ENCODE results near the gene CDC25A.
"Not testable (repeated sequence)": the region's sequence is repeated elsewhere in the genome, so short reads cannot be mapped to it uniquely, and the experiment has no call there.

The CDC25A gene

DNA sequence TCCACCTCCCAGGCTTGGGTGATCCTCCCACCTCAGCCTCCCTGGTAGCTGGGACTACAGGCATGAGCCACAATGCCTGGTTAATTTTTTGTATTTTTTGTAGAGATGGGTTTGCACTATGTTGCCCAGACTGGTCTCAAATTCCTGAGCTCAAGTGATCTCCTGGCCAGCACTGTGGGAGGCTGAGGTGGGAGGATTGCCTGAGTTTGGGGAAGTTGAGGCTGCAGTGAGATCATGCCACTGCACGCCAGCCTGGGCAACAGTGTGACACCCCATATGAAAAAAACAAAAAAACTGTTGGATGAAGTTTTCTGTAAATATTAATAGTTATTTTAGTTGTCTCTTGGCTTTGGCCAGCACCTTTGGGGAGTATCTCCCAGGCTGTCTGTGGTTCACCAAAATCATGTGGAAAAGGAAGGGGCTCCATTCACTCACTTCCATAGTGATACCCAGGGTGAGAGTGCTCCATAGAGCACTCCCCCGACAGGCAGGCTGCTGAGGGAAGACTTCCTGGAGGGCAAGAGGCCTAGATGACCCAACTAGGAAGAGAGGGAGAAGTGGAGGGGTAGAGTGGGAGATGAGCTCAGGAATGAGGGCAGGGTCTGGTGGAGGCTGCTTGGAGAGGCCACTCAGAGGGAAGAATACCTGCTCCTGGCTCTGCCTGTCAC is 47.1 kb downstream of the CDC25A start:
- no peak for DNase-seq

DNA sequence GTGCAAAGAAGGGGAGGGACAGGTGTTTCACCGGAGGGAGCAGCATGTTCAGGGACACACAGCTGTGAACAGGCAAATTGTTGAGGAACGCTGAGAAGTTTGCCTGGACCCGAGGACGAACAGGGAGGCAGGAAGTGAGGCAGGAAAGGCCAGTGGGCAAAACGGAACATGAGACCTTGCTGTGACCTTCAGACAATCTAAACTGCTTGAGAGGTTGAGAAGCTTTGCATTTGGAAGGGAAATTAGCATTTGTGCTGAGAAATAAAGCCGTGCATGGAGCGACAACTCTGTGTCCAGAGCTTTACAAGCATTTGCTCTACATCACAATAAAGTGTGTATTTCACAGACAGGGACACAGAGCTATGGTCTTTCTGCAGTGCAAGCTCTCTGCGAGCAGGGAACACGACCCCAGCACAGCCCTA is 47.9 kb downstream of the CDC25A start:
- no peak for DNase-seq

DNA sequence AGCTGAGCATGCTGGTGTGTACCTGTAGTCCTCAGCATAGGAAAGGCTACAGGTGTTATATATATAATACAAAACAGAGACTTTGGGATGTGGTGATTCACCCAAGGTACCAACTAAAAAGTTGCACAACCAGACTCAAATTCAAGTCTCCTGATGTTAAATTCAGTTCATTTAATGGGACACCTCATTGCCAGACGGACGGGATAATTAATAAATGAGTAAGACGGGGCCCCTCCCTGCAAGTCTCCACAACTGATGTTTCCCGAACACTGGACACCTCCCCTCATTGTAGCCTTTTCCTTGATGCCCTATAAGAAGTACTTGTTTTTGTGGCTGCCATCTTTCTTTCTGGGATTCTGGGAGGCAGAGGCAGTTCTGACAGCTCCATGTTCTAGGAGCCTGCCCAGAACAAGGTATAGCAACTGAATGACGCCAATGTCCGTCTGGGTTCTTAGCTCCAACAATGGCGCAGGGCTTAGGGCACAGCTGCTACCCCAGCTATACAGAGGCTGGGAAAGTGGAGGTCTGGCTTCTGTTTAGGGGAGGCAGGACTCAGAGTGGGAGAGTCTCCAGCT is 50.7 kb downstream of the CDC25A start:
- DNase-seq = no peak

DNA sequence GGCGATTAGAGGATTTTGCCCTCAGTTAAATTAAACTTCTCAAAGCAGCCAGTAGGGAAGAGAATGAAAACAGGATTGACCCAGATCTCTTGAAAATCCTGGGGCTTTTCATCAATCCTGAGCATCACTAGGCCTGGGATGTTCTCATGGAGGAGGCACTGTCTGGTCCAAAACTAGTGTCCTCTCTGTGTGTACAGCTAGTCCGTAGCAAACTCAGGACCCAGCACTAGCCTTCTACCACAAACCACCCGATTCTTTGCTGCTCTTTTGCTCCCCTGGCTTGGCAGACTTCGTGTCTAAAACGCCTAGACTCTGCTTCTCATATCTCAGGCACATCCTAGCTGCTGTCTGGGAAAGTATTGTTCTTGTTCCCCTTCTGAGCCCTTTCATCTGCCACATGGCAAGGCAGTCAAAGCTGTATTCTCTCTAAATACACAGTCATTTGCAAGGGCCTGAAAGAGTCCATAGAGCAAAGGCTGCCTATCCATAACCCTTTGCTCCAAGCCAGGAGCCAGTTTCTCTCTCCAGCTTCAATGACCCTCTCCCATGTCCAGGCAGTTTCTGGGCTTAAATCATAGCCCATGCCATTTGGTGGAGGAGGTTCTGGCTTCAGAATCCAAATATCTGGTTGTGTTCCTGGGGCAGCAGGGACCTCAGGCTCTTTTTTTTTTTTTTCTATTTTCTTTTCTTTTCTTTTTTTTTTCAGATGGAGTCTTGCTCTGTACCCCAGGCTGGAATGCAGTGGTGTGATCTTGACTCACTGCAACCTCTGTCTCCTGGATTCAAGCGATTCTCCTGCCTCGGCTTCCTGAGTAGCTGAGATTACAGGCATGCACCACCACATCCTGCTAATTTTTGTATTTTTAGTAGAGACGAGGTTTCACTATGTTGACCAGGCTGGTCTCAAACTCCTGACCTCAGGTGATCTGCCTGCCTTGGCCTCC is 52.4 kb downstream of the CDC25A start:
- DNase-seq = no peak

DNA sequence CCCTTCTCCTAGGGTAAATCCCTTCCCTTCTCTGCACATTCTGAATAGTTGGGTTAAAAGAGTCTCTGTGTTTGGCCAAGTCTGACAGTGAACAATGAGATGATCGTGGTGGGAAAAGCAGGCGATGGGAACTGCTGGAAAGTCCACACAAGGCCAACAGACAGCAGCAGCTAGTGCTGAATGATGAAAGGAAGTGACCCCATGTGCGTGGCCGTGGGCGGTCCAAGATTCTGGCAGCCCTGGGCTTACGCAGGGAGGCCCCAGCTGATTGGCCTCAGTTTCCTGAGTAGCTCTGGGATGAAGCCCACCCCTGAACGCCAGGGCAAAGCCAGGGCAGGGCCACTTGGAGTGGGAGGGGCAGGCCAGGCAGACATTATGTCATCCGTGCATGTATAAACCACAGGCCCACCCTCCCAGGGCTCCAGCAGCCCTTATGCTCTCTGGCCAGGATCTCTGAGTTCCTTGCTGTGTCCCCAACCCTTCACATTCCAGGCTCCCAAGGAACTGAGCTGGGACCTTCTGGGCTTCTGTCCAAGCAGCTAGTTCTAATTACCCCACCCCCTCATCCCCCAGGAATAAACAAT is 57.8 kb downstream of the CDC25A start:
- DNase-seq = peak; percentile 83

DNA sequence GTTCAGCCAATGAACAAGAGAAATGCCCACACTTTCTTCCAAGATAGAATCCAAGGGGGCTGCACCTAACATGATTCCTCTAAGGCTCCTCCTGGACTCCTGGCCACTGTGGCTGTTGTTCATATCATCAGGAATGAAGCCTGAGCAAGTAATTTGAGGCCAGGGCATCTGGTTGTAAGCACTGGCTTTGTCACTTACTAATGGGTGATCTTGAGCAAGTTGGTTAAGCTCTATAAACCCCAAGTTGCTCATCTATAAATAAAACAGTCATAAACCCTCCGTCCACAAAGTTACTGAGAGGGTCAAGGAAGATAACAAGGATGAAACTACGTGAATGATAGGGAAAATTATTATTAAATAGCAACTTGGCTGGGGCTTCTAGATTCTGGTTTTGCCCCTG is 58.3 kb downstream of the CDC25A start:
- DNase-seq = no peak

DNA sequence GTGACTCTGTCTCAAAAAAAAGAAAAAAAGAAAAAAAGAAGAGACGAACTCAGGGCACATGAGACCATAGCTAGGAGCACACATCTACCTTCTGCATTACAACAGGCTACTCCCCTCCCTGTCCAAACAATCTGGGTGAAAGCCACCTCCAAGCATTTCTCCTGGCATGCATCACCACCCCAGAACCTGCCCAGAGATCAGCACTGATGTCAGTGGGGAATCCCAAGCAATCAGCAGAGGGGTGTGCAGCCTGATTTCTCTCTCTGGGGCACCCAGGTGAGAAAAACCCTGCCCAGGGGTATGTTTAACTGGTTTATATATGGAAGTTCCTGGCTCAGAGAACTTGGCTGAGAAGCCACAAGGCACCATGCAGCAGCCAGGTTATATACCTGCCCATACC is 59.4 kb downstream of the CDC25A start:
- no peak for DNase-seq

DNA sequence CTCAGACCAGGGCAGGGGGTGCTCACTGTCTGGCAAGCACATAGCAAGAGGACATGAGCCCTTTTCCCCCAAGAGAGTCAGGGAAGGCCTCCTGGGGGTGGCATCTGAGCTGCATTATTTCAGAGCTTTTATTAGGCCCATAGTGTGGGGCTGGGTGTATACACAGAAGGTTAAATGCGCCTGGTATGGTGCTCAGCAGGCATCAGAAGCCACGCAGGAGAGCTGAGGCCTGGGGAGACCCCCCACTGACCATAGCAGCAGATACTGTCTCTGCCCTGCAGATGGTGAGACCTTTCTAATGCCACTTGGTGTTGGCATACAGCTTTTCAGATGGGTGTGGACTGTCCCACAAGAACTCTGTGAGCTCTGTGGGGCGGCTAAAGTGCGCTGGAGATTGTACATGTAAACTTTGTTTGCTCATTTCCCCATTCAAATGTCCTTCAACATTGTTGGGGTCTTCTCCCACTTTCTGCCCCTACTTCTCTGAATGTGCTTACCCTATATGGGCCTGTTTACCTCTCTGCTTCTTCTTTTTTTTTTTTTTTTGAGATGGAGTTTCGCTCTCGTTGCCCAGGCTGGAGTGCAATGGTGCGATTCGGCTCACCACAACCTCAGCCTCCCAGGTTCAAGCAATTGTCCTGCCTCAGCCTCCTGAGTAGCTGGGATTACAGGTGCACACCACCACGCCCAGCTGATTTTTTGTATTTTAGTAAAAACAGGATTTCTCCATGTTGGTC is 62.2 kb downstream of the CDC25A start:
- no peak for DNase-seq

DNA sequence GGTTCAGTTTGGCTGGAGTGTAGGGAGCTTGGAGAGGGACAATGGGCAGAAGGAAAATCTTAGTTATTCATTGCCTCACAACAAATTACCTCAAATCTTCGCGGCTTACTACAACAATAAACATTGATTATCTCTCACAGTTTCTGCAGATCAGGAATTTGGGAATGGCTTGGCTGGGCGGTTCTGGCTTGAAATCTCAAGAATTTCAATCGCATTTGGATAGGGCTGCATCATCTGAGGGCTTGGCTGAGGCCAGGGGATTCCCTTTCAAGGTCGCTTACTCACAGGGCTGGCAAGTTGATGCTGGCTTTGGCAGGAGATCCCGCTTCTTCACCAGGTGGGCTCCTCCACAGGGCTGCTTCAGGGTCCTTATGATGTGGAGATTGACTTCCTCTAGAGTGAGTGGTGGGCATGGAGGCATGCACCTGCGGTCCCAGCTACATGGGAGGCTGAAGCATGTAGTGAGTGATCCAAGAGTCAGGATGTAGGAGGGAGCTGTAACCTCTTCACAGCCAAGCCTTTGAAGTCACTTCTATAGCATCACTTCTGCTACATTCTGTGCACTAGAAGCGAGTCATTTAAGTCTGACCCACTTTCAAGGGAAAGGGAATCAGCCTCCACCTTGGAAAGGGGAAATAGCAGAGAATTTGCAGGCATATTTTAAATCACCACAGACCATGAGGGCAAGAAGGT is 63.1 kb downstream of the CDC25A start:
- no peak for DNase-seq

DNA sequence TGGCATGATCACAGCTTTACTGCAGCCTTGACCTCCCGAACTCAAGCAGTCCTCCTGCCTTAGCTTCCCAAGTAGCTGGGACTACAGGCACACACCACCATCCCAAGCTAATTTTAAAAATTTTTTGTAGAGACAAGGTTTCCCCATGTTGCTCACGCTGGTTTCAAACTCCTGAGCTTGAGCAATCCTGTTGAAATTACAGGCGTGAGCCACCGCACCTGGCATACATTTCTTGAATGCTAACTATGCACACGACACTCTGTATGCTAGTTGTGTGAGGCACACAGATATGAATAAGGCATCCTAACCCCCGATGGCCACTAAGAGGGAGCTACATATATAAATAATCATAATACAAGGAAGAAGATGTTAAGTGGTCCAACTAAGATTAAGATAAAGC is 64.9 kb downstream of the CDC25A start:
- DNase-seq = no peak

DNA sequence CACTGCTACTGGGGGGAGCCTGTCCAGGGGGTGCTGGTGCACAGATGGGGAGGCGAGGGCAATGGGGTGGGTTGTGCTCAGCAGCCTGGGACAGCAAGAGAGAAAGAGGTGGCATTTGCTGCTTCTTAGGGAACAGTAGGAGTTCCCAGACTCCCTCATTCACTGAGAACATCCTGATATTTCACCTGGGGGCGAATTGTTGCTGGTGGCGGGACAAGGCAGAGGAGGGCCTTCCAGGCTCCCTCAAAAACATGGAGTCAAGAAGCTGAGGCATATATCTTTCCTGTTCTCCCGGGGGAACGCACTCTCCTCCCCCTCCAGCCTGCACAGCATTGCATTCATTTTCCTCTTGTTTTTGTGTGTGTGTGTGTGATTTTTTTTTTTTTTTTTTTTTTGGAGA is 65.7 kb downstream of the CDC25A start:
- DNase-seq = no peak

DNA sequence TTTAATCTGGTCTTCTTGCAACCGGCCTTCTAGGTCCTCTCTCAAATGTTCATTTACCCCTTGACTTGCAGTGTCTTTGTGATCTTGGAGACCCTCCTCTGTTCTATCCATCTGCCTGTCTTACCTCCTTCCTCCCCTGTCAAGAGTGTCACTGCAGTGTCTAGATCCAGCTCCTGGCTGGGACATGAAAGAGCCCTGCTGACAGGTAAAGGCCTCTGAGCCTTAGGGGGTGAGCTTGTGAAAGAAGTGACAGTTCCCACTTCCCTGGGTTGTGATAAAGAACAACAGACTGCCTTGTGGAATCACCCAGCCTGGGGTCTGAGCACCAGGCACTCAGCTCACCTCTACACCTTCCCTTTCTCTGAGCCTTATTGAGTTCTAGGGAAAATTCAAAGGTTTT is 68.0 kb downstream of the CDC25A start:
- DNase-seq = no peak

DNA sequence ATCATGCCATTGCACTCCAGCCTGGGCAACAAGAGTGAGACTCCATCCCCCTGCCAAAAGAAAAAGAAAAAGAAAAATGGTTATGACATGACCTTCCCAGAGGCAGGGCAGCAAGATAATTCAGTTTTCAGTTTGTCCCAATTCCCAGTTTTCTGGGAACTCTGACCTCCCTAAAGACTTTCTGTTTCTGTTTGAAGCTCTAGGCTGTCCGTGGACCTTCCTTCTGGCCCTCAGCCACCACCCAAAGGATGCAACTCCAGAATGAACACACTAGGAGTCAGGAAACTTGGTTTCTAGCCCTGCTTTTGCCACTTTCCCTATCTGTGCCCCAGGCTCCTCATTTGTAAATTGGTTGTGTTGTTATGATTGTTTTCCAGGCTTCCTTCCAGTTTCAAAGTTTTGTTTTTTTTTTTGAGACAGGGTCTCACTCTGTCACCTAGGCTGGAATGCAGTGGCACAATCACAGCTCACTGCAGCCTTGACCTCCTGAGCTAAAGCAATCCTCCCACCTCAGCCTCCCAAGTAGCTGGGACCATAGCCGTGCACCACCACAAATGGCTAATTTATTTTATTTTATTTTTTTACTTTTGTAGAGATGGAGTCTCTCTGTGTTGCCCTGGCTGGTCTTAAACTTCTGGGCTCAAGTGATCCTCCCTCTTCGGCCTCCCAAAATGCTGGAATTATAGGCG is 68.6 kb downstream of the CDC25A start:
- DNase-seq = no peak

DNA sequence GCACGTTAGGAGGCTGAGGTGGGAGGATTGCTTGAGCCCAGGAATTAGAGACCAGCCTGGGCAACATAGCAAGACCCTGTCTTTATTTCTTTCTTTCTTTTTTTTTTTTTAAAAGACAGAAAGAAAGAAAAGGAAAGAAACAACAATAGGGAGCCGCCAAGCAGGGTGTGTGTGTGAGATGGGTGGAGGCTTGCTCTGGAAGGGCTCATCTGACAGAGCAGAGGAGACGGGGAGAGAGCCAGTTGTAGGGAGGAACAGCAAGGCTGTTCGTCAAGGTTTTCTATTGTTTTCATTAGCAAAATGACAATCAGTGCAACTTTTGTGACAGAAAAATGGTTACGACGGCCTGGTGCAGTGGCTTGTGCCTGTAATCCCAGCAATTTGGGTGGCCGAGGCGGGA is 69.3 kb downstream of the CDC25A start:
- DNase-seq = no peak

DNA sequence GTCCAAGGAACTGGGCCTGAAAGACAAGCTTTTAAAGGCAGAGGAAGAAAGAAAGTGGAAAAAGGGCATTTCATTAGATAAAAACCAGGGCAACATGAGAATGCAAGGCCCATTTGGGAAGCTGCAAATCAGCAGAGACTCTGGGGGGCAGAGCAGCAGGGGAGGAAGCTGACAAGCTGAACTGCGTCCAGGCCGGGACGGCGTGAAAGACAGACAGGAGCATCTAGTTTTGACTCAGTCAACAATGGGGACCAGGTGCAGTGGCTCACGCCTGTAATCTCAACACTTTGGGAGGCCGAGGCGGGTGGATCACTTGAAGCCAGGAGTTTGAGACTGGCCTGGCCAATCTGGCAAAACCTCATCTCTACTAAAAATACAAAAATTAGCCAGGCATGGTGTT is 69.9 kb downstream of the CDC25A start:
- no peak for DNase-seq

DNA sequence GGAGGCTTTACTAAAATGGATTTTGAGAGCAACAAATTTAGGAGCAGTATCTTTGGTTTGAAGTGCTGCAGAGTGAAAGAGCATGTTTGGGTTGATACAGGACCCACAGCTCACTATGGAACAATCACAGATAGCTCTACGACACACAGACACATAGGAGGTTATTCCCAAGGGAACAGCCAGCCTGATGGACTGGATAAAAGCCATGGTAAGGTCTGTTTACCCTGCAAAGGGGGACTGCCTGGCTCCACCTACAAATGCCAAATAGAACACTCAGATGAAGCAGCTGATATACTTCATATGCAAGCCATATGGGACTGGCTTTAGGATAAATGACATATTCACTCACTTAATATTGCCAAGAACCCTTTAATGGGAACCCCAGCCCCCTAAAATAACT is 75.4 kb downstream of the CDC25A start:
- no peak for DNase-seq

DNA sequence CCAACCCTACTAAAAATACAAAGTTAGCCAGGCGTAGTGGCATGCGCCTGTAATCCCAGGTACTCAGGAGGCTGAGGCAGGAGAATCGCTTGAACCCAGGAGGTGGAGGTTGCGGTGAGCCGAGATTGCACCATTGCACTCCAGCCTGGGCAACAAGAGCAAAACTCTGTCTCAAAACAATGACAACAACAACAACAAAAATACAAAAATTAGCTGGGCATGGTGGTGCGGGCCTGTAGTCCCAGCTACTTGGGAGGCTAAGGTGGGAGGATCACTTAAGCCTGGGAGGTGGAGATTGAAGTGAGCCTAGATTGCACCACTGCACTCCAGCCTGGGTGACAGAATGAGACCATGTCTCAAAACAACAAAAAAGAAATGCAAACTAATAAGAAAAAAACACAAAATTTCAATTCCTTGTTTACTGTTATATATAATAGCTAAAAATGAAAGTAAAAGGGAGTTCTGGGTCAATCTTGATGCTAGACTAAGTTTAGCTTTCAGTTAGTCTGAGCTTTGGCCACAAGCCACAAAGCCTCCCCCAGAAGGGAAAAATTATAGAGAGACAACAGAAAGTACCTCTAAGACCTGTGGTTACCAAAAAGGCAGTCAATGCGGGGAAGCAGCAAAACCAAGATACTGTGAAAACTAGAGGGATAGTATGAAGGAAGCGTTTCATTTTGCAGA is 76.0 kb downstream of the CDC25A start:
- not testable (repeated sequence) for DNase-seq

DNA sequence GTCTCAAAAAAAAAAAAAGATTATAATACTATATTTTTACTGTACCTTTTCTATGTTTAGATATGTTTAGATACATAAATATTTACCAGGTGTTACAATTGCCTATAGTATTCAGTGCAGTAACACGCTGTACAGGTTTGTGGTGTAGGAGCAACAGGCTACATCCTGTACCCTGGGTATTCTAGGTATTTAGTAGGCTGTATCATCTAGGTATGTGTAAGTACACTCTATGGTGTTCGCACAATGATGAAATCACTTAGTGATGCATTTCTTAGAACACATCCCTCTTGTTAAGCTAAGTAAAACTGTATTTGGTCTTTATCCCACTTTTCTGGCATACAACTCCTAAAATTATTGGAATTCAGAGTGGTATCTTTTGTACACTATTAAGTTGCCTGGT is 77.8 kb downstream of the CDC25A start:
- no peak for DNase-seq

DNA sequence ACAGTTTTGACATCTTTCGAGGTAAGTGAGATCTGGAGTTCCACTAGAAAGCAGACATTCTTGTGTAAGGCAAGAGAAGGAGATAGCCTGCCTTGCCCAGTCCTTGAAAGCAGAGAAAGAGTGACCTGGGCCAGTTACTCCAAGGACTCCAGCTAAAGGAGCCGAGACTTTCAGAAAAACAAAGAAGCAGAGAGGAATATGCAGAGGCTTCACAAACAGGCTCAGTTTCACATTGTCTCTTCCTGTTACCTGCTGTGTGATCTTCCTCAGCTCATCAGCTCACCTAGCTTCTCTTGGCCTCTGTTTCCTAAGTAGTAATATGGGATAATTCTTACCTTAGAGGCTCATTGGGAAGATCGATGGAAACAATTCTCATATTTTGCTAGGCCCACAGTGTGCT is 81.0 kb downstream of the CDC25A start:
- no peak for DNase-seq

Data from fibroblast of skin of right quadriceps (primary cell).